Skeletal muscle tissue (tissue), 4 donors: ENCODE measurements around the gene SLCO3A1. TPM values are rescaled to one million over a fixed set of nuclear protein-coding genes. Genes with fewer than 3 reads are reported as not detected.
A peak's percentile ranks its signal among the peaks of the same experiment; 100 is the strongest.

Experiments
- H3K27ac ChIP-seq: one replicate; pipeline ENCODE4 v1.7.0; 2013; ENCODE audit warnings: mild to moderate bottlenecking, low read depth, low read length, inconsistent platforms
- H3K27me3 ChIP-seq, 3 donors: one replicate each; pipeline ENCODE4 v1.7.0; 2013; ENCODE audit warnings: low read length in 3 of 3; ENCODE audit not compliant: control insufficient read depth in 3 of 3, insufficient read depth in 3 of 3
- H3K36me3 ChIP-seq, 3 donors: one replicate each; pipeline ENCODE4 v1.7.0; 2013; ENCODE audit warnings: low read length in 3 of 3; ENCODE audit not compliant: control insufficient read depth in 3 of 3, insufficient read depth in 3 of 3
- H3K4me1 ChIP-seq, 3 donors: one replicate each; pipeline ENCODE4 v1.7.0; 2013; ENCODE audit warnings: low read length in 3 of 3, mild to moderate bottlenecking in 3 of 3; ENCODE audit not compliant: control insufficient read depth in 3 of 3, insufficient read depth in 3 of 3
- H3K4me3 ChIP-seq, 3 donors: one replicate each; pipeline ENCODE4 v1.7.0; 2013; ENCODE audit warnings: low read length in 3 of 3
- H3K9ac ChIP-seq, 3 donors: one replicate each; pipeline ENCODE4 v1.7.0; 2013; ENCODE audit warnings: low read length in 3 of 3, mild to moderate bottlenecking in 3 of 3, moderate library complexity in 2 of 3, low read depth in 1 of 3
- H3K9me3 ChIP-seq, 3 donors: one replicate each; pipeline ENCODE4 v1.7.0; 2013; ENCODE audit warnings: low read length in 3 of 3; ENCODE audit not compliant: control insufficient read depth in 3 of 3
- total RNA-seq: library from RNA; depleted of rRNA; stranded (reverse); fragments of >200 nt; gene quantifications from one replicate; pipeline ENCODE4 v1.2.3, GENCODE V29; 2014
- donor health status: Osteomylitis.

SLCO3A1 gene
- total RNA-seq, 1 donor from 2014 or later = 4.7 TPM

DNA sequence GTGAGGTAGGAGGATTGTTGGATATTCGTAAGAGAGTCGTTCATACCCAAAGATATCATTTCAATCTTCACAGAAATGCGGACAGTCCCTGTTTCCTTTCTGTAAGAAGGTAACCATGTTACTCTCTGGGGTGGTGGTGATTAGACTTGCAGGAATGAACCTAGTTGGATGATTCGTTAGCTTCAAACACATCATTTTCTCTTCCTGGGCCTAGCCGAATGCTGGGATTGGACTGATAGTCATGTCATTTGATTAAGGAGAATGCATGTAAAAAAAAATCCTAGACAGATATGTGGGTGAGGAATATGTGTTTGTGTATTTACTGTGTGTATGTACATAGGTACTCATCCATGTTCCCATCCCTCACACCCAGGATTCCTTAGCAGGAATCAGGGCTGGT lies 12.4 kb downstream of the SLCO3A1 start:
- Histone ChIP-seq H3K9me3 (no peaks in the 10 kb centered on the region), H3K36me3 (no peaks in the 10 kb centered on the region), H3K27me3 (no peaks in the 10 kb centered on the region), H3K27ac (peak overlapping the region; percentile 68), H3K4me3 (no peak overlapping the region), H3K9ac (peak overlapping the region in 2 of 3 donors; percentile 4 to 9), H3K4me1 (peaks cover 33 to 43% (median 42%) of the 10 kb centered on the region in 3 donors)

DNA sequence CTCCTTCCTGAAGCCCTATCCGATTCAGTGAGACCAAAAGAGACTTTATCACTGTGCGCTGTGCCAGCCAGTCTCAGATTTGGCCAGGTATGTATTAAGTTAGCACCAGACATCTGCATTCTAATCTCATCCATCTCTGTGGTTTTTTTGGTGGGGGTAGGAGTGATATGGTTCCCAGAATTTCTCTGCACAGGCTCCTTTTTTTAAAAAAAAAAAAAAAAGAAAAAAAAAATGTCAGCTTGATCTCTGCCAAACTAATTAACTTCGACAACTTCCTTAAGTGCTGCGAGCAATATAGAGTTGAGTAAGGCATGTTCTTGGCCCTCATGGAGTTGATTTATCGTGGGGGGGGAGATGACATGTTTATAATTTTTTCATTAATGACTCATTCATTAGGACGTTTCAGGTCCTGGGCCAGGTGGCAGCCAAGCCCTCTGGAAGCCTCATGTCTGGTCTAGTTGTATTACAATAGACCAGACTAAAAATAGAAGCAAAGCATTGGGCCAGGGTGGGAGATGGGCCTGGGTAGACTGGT lies 12.9 kb downstream of the SLCO3A1 start:
- Histone ChIP-seq H3K9ac (peak overlapping the region in 2 of 3 donors; percentile 9 to 58), H3K4me3 (peak overlapping the region in 2 of 3 donors; percentile 24 to 44), H3K4me1 (peaks cover 33 to 43% (median 42%) of the 10 kb centered on the region in 3 donors), H3K36me3 (no peaks in the 10 kb centered on the region), H3K27ac (peak overlapping the region; percentile 68), H3K9me3 (no peaks in the 10 kb centered on the region), H3K27me3 (no peaks in the 10 kb centered on the region)

DNA sequence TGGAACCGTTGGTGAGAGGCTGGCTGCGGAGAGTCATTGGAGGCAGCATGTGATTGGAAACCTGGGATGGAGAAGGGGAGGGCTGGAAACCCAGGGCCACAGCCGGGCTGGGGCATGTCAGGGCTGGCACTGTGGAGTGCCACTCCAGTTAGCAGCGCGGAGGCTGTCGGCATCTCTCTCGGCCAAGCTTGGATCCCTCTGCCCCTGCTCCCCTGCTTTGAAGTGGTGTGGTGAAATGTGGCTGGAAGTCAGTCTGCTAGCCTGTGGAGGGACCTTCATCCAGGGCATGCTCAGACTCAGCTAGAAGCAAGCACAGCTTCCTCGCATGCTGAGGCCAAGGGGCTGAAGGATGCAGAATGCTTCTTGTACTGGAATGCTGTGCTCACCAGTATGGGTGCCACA lies 13.5 kb downstream of the SLCO3A1 start:
- peak overlapping the region; percentile 68 for H3K27ac ChIP-seq
- H3K9ac ChIP-seq = peak overlapping the region in 2 of 3 donors; percentile 9 to 58
- H3K27me3 ChIP-seq = no peaks in the 10 kb centered on the region
- no peaks in the 10 kb centered on the region for H3K36me3 ChIP-seq
- peaks cover 33 to 43% (median 42%) of the 10 kb centered on the region in 3 donors for H3K4me1 ChIP-seq
- peak overlapping the region; percentile 24 to 46 (median 44) for H3K4me3 ChIP-seq
- no peaks in the 10 kb centered on the region for H3K9me3 ChIP-seq

GRCh38 chr15:91867581-91868026 lies 14.1 kb downstream of the SLCO3A1 start:
- peak overlapping the region; percentile 68 for H3K27ac ChIP-seq
- H3K4me3 ChIP-seq = peak overlapping the region in 1 of 3 donors; percentile 31
- no peaks in the 10 kb centered on the region for H3K27me3 ChIP-seq
- H3K4me1 ChIP-seq = peaks cover 33 to 43% (median 42%) of the 10 kb centered on the region in 3 donors
- H3K9ac ChIP-seq = no peak overlapping the region
- no peaks in the 10 kb centered on the region for H3K9me3 ChIP-seq
- H3K36me3 ChIP-seq = no peaks in the 10 kb centered on the region

GRCh38 chr15:91870876-91871537 lies 17.5 kb downstream of the SLCO3A1 start:
- no peaks in the 10 kb centered on the region for H3K9me3 ChIP-seq
- H3K27me3 ChIP-seq = no peaks in the 10 kb centered on the region
- H3K4me3 ChIP-seq = no peak overlapping the region
- no peaks in the 10 kb centered on the region for H3K36me3 ChIP-seq
- no peak overlapping the region for H3K27ac ChIP-seq
- no peak overlapping the region for H3K9ac ChIP-seq
- peaks cover 16 to 17% (median 16%) of the 10 kb centered on the region in 3 donors for H3K4me1 ChIP-seq

- Histone ChIP-seq H3K9ac (no peak overlapping the region), H3K9me3 (no peaks in the 10 kb centered on the region), H3K4me1 (peaks cover 9 to 10% (median 9%) of the 10 kb centered on the region in 3 donors), H3K27ac (no peak overlapping the region), H3K36me3 (no peaks in the 10 kb centered on the region), H3K27me3 (no peaks in the 10 kb centered on the region), H3K4me3 (no peak overlapping the region)
These were observed 18.3 kb downstream of the SLCO3A1 start for GRCh38 chr15:91871837-91872236.

- Histone ChIP-seq H3K9me3 (no peaks in the 10 kb centered on the region), H3K36me3 (no peaks in the 10 kb centered on the region), H3K4me1 (peaks cover 3 to 5% (median 3%) of the 10 kb centered on the region in 3 donors), H3K27me3 (no peaks in the 10 kb centered on the region), H3K9ac (no peak overlapping the region), H3K27ac (no peak overlapping the region), H3K4me3 (no peak overlapping the region)
These were observed 19.0 kb downstream of the SLCO3A1 start for GRCh38 chr15:91872356-91873137.

DNA sequence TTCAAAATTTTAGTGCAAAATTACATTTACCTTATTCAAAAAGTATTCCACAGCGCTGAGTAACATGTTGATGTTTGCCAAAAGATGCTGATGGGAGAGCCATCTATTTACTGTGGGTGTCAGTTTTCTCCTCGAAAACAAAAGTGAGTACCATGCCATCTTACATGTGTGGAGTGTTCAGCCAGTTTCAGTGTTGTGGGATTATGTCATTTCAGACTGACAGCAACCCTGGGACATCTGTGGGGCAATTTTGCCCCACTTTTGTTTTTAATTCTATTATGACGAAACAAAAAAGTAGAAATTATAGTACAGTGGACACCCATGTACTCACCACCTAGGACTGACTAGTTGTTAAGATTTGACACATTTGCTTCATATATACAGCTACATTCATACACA lies 19.6 kb downstream of the SLCO3A1 start:
- Histone ChIP-seq H3K4me1 (no peaks in the 10 kb centered on the region), H3K27me3 (no peaks in the 10 kb centered on the region), H3K9me3 (no peaks in the 10 kb centered on the region), H3K9ac (no peak overlapping the region), H3K27ac (no peak overlapping the region), H3K4me3 (no peak overlapping the region), H3K36me3 (no peaks in the 10 kb centered on the region)

DNA sequence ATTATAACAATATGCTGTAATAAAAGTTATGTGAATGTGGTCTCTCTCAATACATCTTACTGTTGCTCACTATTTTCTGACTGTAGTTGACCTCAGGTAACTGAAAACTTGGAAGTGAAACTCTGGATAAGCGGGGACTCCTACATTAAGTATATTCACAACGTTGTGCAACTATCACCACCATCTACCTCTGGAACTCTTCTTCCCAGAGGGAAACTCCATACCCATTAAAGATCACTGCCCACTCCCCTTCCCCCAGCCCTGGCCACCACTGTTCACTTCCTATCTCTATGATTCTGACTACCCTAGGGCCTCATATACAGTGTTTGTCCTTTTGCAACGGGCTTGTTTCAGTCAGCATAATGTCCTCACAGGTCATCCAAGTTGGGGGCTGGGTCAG lies 20.7 kb downstream of the SLCO3A1 start:
- no peaks in the 10 kb centered on the region for H3K36me3 ChIP-seq
- no peaks in the 10 kb centered on the region for H3K27me3 ChIP-seq
- no peak overlapping the region for H3K4me3 ChIP-seq
- no peaks in the 10 kb centered on the region for H3K9me3 ChIP-seq
- H3K27ac ChIP-seq = no peak overlapping the region
- H3K4me1 ChIP-seq = no peaks in the 10 kb centered on the region
- no peak overlapping the region for H3K9ac ChIP-seq
